Epithelial cell of proximal tubule (primary cell): Measurements from ENCODE around the gene HNMT. TPM values are rescaled to one million over a fixed set of nuclear protein-coding genes. Genes with fewer than 3 reads are reported as not detected.

Experiments used
- DNase-seq: peaks from one replicate; pipeline ENCODE4 v3.0.0-alpha.2; 2011; ENCODE audit warnings: low read depth
- H3K4me3 ChIP-seq: 2 replicates; pipeline ENCODE4 v1.5.1; 2011; ENCODE audit warnings: low read depth, mild to moderate bottlenecking, low read length
- total RNA-seq: library from RNA; depleted of rRNA; stranded (reverse); fragments of >200 nt; gene quantifications from 2 replicates; pipeline ENCODE4 v1.2.3, GENCODE V29; 2015
- TF ChIP-seq, protein P1 (sequence below): conservative IDR thresholded peaks from 2 replicates; pipeline ENCODE4 v1.5.1; 2012; ENCODE audit warnings: low read depth, mild to moderate bottlenecking, low read length

The HNMT gene
- total RNA-seq, 1 donor from 2014 or later = 22.9 TPM

- TF ChIP-seq, protein P1, sequence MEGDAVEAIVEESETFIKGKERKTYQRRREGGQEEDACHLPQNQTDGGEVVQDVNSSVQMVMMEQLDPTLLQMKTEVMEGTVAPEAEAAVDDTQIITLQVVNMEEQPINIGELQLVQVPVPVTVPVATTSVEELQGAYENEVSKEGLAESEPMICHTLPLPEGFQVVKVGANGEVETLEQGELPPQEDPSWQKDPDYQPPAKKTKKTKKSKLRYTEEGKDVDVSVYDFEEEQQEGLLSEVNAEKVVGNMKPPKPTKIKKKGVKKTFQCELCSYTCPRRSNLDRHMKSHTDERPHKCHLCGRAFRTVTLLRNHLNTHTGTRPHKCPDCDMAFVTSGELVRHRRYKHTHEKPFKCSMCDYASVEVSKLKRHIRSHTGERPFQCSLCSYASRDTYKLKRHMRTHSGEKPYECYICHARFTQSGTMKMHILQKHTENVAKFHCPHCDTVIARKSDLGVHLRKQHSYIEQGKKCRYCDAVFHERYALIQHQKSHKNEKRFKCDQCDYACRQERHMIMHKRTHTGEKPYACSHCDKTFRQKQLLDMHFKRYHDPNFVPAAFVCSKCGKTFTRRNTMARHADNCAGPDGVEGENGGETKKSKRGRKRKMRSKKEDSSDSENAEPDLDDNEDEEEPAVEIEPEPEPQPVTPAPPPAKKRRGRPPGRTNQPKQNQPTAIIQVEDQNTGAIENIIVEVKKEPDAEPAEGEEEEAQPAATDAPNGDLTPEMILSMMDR = no peak
- no peak overlapping the region for H3K4me3 ChIP-seq
- no peak for DNase-seq
These were observed 26.1 kb upstream of the HNMT start for GRCh38 chr2:137938204-137938603.

- H3K4me3 ChIP-seq = no peak overlapping the region
- TF ChIP-seq, protein P1 = no peak
- no peak for DNase-seq
These were observed 25.2 kb upstream of the HNMT start for GRCh38 chr2:137939026-137939425.

GRCh38 chr2:137940154-137940553, 24.1 kb upstream of the HNMT start:
- no peak for DNase-seq
- H3K4me3 ChIP-seq = no peak overlapping the region
- TF ChIP-seq, protein P1 = no peak

DNA sequence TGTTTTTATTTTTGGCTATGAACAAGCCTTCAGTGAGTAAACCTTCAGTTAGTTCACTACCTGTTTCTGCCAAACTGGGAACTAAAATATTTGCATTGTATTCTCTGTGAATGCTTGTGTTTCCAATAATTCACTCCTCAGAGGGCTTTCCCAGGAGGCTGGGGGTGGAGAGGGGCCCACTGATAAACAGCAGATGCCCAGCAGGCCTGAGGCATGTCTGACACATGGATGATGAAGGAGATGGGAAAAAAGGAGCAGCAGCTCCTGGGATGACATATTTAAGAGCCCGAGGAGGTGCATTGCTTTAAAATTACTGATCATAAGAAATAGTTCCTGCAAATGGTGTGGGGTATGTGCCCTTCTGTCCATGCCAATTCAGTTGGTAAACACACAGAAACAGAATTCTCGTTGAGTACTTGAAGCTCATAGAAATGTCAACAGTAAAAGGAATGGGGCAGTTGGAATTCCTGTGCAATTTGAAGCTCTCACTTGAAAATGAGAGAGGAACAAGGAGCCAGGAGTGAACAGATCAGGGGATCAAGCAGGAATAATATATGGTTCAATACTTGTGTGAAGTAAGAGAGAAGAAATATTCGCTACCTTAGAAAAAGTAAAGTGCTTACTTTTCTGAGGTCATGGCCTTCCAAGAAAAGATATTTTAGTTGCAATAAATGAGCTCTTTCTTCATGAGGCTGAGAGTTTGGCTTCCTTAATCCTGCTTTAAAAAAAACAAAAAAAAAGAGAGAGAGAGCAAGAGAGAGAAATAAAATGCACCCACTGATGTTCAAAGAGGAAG, 22.0 kb upstream of the HNMT start:
- DNase-seq = no peak
- TF ChIP-seq, protein P1 = no peak
- H3K4me3 ChIP-seq = no peak overlapping the region

- no peak for DNase-seq
- no peak overlapping the region for H3K4me3 ChIP-seq
- TF ChIP-seq, protein P1 = no peak
These were observed 21.2 kb upstream of the HNMT start for GRCh38 chr2:137942833-137943677.

GRCh38 chr2:137943678-137944347, 20.5 kb upstream of the HNMT start:
- no peak for DNase-seq

More at GRCh38 chr2:137943678-137944347, 20.5 kb upstream of the HNMT start:
- TF ChIP-seq, protein P1 = peak; percentile 20
- no peak overlapping the region for H3K4me3 ChIP-seq
